ENCODE data around the gene SLC35E3.

DNA sequence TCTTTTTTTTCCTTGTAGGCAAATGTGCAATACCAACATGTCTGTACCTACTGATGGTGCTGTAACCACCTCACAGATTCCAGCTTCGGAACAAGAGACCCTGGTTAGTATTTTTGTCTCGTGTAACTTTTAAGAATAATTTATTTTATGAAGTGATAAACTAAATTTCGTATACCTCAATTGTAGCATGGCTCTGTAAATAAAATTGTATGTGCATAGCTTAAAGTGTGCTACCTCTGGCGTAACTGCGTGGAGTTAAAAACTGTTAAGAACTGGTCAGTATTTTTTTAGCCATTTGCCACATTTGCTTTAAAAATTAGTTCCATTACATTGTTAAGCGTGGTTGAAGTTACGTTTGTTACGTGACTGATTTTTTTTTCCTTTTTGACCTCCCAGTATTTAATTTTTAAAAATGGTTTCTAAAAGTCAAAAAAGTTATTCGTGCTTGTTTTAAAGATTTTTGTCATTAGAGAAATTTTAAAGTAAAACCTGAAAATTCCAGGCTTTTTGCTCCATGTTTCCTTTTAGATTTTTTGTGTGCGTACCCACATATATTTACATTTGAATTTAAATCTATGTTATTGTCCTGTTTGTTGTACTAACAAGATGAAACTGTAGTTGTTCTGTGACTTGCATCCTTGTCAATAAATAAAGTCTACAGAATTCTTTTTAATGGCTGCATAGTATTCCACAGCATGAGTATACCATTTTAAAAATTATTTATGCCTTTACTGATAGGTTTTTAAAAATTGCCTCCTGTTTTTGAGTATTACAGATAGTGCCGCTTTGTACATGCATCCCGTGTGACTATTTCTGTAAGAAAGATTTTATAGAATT, 63.4 kb downstream of the SLC35E3 start:
- TF ChIP-seq YY1 (IDR thresholded peaks at IDR 0.05; ENCODE audit: insufficient read depth, insufficient read length) (no peak), ZNF274 (IDR thresholded peaks at IDR 0.05; ENCODE audit: low read depth, low read length) (no peak)
